DMS153 (cell line): ENCODE data around the gene TRPM2.
"Not testable (repeated sequence)": the region's sequence is repeated elsewhere in the genome, so short reads cannot be mapped to it uniquely, and the experiment has no call there.

Experiments
- DNase-seq: peaks from one replicate; lab custom pipeline; 2025; lab: John Stamatoyannopoulos, UW

Gene TRPM2

GRCh38 chr21:44354775-44355771 lies 1.7 kb downstream of the TRPM2 start:
- no peak for DNase-seq

DNA sequence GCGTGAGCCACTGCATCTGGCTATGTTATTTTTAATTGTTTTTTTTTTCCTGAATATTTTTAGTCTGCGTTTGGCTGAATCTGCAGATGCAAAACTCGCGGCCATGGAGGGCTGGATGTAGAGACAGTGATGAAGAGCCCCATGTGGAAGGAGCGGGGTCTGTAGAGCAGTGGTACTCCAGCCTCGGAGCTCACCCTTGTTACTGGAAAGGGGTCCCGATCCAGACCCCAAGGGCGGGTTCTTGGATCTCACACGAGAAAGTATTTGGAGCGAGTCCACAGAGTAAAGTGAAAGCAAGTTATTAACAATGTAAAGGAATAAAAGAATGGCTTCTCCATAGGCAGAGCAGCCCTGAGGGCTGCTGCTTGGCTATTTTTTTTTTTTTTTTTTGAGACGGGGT lies 2.7 kb downstream of the TRPM2 start:
- no peak for DNase-seq

- no peak for DNase-seq
Observed at GRCh38 chr21:44356636-44357035, 3.2 kb downstream of the TRPM2 start.

DNA sequence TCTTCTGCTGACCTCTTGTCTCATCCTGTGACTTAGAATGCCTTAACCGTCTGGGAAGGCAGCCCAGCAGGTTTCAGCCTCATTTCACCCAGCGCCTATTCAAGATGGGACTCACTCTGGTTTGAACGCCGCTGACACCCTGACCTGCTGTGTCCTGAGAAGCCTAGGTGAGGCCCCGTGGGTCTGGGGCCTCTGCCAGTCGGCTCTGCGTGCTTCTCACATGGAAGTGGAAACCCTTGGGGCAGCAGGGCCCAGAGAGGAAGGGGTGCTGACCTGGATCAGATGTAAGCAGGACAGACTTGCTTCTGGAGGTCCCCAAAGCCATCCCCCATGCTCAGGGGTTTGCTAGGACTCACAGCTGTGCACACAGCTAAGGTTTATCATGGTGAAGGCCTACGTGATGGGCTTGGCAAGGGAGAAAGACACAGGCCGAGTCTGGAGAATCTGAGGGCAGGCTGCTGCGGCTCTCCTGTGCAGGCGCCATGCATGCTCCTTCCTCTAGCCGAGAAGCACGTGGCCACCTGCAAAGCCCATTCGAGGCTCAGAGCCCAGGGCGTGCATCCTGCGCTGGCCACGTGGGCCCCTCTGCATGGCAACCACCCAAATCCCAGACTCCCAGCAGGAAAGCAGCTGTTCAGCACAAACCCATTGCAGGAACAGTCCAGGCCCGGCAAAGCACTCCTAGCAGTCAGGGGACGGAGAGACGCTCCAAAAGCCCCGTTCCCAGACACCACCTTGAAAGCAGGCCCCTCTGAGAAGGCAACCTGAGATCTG lies 3.8 kb downstream of the TRPM2 start:
- no peak for DNase-seq

DNA sequence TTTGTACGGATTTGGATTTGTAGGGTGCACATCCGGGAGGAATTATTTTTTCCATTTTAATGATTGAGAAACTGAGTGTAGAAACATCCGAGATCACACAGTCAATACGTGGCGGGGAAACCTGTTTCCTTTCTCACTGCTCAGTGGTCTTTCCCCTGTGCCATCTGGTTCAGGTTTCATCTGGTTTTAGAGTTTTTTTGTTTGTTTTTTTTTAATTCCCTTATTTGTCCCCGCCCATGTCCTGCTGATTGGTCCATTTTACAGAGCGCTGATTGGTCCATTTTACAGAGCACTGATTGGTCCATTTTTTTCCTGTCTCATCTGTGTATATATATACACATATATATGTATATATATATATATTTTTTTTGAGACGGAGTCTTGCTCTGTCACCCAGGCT lies 6.0 kb downstream of the TRPM2 start:
- no peak for DNase-seq

GRCh38 chr21:44360159-44360558 lies 6.7 kb downstream of the TRPM2 start:
- no peak for DNase-seq

- not testable (repeated sequence) for DNase-seq
Observed at GRCh38 chr21:44361903-44362302, 8.5 kb downstream of the TRPM2 start.

GRCh38 chr21:44363278-44363677 lies 9.9 kb downstream of the TRPM2 start:
- DNase-seq: no peak

DNA sequence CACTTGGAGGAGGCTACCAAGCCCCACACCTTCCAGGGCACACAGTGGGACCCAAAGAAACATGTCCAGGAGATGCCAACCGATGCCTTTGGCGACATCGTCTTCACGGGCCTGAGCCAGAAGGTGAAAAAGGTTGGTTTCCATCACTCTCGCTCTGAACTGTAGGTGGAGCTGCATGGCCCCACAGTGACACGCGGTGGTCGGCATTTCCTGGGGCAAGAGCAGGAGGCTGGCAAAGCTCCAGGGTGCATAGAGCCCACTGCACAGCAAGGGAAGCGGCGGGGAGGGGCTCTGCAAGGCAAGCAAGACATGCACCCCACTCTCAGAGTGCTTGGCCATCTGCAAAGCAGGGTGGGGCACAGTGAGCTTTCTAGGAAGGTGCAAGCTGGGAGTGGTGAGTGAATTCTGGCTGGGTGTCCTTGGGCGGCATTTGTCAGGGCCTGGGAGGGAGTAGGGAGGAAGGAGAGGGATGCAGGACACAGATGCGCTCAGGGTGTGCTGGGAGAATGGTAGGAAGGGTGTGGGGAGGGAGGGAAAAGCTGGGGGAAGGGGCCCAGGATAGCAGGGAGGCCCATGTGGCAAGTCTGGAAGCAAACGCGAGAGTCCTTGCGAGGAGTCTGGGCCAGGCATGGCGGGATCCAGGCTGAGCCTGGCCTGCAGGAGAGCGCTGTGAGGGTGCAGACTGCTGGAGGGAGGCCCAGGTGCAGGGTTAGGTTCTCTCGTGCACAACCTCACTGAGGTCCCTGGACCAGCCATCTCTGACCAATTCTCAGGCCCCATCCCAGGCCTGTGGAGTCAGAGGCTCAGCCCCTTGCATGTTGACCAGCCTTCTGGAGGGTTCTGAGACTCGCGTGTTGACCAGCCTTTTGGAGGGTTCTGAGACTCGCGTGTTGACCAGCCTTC lies 11.0 kb downstream of the TRPM2 start:
- no peak for DNase-seq

GRCh38 chr21:44365251-44365966 lies 12.0 kb downstream of the TRPM2 start:
- no peak for DNase-seq

DNA sequence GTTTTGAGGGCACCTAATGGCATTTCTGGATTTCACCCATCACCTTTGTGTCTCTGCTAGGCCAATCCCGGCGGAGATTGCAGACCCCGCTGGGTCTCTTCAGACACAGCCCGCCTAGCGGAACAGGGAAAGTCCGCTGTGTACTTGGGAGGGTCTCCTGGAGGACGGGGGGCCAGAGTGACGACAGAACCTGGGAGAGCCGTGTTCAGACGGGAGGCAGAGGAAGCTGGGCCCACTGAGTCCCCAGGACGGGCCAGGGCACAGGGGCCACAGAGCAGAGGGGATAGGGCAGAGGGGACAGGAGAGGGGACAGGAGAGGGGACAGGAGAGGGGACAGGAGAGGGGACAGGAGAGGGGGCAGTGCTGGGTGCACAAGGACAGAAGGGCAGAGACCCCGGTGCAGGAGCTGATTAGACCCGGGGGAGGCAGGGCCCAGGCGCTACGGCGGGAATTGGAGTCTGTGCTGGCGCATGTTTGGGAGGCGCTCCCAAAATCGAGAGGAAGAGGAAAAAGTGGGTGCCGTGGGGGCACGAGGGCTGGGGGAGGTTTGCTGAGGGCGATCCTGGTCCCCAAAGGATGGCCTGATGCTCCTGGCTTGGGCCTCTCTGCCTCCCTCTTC lies 12.7 kb downstream of the TRPM2 start:
- no peak for DNase-seq

DNA sequence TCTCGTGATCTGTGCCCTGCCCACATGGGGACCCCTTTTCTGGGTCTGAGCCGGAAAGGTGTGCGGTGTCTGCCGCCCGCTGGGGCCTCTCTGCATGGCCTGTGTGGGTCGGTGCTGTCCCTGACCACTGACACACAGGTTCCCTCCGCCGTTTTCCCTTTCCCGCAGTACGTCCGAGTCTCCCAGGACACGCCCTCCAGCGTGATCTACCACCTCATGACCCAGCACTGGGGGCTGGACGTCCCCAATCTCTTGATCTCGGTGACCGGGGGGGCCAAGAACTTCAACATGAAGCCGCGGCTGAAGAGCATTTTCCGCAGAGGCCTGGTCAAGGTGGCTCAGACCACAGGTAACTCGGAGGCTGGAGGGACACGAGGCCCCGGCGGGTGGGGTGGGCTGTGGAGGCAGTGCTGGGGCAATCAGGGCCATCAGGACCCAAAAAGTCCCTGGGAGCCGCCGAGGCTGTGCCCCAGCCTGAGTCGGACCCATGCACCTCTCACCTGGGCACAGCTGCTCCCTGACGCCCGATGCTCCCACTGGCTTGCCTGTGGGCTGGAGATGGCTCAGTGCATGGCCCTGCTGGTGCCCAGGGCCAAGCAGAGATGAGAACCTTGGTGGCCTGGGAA lies 13.3 kb downstream of the TRPM2 start:
- no peak for DNase-seq

- DNase-seq: no peak
Observed at GRCh38 chr21:44368711-44369446, 15.5 kb downstream of the TRPM2 start.

GRCh38 chr21:44370027-44370735 lies 16.8 kb downstream of the TRPM2 start:
- no peak for DNase-seq

GRCh38 chr21:44370786-44371410 lies 17.5 kb downstream of the TRPM2 start:
- DNase-seq: no peak

- DNase-seq: no peak
Observed at GRCh38 chr21:44371596-44371995, 18.2 kb downstream of the TRPM2 start.

GRCh38 chr21:44372616-44373015 lies 19.2 kb downstream of the TRPM2 start:
- no peak for DNase-seq

- DNase-seq: no peak
Observed at GRCh38 chr21:44374601-44375280, 21.3 kb downstream of the TRPM2 start.
